Ishikawa (cell line): ENCODE results near the gene PRRC2A.

Source experiments
- CEBPB ChIP-seq: IDR thresholded peaks from 2 replicates; pipeline ENCODE4 v1.6.1; 2012
- CREB1 ChIP-seq: IDR thresholded peaks from 2 replicates; pipeline ENCODE4 v1.6.1; 2012; ENCODE audit warnings: low read depth
- EGR1 ChIP-seq: IDR thresholded peaks from 2 replicates; pipeline ENCODE4 v1.6.1; 2012
- EP300 ChIP-seq: IDR thresholded peaks from 2 replicates; pipeline ENCODE4 v1.6.1; 2012; ENCODE audit warnings: borderline replicate concordance
- FOXM1 ChIP-seq: IDR thresholded peaks from 2 replicates; pipeline ENCODE4 v1.6.1; 2012; ENCODE audit warnings: low read depth, borderline replicate concordance
- NFIC ChIP-seq: IDR thresholded peaks from 2 replicates; pipeline ENCODE4 v1.6.1; 2012
- RAD21 ChIP-seq: IDR thresholded peaks from 2 replicates; pipeline ENCODE4 v1.6.1; 2012; ENCODE audit warnings: low read depth
- TAF1 ChIP-seq: IDR thresholded peaks from 2 replicates; pipeline ENCODE4 v1.6.1; 2012; ENCODE audit warnings: low read depth, mild to moderate bottlenecking
- TCF12 ChIP-seq: IDR thresholded peaks from 2 replicates; pipeline ENCODE4 v1.6.1; 2012; ENCODE audit warnings: low read depth
- TEAD4 ChIP-seq: IDR thresholded peaks from 2 replicates; pipeline ENCODE4 v1.6.1; 2012
- YY1 ChIP-seq: IDR thresholded peaks from 2 replicates; pipeline ENCODE4 v1.6.1; 2012; ENCODE audit warnings: low read depth
- ZBTB7A ChIP-seq: IDR thresholded peaks from 2 replicates; pipeline ENCODE4 v1.6.1; 2012; ENCODE audit warnings: low read depth
- TF ChIP-seq, protein P1 (sequence below): IDR thresholded peaks from 2 replicates; pipeline ENCODE4 v1.6.1; 2012; ENCODE audit warnings: low read depth, mild to moderate bottlenecking
- TF ChIP-seq, protein P2 (sequence below): IDR thresholded peaks from 2 replicates; pipeline ENCODE4 v1.6.1; 2012
- TF ChIP-seq, protein P3 (sequence below): IDR thresholded peaks from 2 replicates; pipeline ENCODE4 v1.6.1; 2012

Gene PRRC2A

DNA sequence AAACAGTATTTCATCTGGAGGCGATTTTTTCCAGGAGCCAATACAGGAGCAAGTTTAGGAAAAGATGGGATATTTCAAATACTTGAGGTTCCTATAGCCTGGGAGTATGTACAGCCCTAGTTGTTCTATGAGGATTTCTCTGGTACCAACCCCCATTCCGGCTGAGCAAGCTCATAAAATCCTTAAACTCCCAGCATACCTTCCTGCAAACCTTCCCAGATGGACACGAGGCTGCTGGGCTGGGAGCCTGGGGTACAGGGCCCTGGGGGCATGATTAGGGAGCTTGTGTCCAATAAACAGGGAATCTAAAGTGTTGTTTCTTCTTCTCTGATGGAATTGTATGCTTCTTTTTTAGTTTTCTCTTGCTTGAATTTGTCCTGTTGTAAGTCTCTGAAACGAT, 1.5 kb downstream of the PRRC2A start:
- TF ChIP-seq EP300 (no peak), RAD21 (no peak), CEBPB (no peak), TAF1 (no peak), TEAD4 (no peak)
- TF ChIP-seq, protein P1, sequence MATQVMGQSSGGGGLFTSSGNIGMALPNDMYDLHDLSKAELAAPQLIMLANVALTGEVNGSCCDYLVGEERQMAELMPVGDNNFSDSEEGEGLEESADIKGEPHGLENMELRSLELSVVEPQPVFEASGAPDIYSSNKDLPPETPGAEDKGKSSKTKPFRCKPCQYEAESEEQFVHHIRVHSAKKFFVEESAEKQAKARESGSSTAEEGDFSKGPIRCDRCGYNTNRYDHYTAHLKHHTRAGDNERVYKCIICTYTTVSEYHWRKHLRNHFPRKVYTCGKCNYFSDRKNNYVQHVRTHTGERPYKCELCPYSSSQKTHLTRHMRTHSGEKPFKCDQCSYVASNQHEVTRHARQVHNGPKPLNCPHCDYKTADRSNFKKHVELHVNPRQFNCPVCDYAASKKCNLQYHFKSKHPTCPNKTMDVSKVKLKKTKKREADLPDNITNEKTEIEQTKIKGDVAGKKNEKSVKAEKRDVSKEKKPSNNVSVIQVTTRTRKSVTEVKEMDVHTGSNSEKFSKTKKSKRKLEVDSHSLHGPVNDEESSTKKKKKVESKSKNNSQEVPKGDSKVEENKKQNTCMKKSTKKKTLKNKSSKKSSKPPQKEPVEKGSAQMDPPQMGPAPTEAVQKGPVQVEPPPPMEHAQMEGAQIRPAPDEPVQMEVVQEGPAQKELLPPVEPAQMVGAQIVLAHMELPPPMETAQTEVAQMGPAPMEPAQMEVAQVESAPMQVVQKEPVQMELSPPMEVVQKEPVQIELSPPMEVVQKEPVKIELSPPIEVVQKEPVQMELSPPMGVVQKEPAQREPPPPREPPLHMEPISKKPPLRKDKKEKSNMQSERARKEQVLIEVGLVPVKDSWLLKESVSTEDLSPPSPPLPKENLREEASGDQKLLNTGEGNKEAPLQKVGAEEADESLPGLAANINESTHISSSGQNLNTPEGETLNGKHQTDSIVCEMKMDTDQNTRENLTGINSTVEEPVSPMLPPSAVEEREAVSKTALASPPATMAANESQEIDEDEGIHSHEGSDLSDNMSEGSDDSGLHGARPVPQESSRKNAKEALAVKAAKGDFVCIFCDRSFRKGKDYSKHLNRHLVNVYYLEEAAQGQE, result no peak
- TF ChIP-seq, protein P2, sequence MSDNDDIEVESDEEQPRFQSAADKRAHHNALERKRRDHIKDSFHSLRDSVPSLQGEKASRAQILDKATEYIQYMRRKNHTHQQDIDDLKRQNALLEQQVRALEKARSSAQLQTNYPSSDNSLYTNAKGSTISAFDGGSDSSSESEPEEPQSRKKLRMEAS, result no peak

DNA sequence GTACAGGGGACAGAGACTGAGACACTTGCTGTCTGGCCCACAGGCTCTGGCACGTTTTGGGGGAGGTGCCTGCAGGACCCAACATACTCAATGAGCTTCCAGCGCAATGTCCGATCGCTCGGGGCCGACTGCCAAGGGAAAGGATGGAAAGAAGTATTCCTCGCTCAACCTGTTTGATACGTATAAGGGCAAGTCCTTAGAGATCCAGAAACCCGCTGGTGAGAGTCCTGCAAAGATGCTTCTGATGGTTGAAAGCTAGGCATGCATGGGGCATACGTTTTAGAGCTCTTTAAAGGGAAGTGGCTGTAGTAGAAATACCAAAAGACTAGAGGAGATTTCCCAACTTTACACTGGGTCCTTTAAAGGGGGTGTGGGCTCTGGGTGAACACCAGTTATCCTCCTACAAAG, 2.2 kb downstream of the PRRC2A start:
- TF ChIP-seq YY1 (no peak), FOXM1 (no peak), EGR1 (no peak), CEBPB (no peak)

DNA sequence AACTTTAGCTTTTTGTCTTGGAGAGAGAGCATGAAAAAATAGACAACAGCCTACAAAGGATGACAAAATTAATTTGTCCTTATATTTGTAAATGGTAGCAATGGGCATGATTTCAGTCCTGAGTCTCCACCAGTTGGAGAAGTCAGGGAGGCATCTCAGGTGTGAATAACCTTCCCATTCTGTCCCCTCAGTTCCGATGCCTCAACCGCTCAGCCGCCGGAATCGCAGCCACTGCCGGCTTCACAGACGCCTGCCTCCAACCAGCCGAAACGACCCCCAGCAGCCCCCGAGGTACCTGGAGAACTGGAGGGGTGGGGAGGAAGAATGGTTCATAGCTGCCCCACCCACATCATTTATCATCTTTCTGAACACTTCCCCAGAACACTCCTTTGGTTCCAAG, 3.6 kb downstream of the PRRC2A start:
- no peak for TF ChIP-seq CREB1
- no peak for TF ChIP-seq RAD21
- TF ChIP-seq FOXM1, result no peak
- TF ChIP-seq, protein P1, result no peak

DNA sequence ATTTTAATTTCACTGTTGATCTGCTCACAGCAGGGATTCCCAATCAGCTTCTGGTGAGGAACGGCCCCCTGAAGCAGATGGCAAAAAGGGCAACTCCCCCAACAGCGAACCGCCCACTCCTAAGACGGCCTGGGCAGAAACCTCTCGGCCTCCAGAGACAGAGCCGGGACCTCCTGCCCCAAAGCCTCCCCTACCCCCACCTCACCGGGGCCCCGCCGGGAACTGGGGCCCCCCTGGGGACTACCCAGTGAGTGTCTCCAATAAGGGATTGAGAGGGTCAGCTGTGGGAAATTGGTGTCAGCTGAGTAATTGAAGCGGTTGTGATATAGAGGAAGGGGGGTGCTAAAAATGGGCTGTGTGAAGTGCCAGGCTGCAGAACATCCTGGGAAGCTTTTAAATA, 6.4 kb downstream of the PRRC2A start:
- no peak for TF ChIP-seq ZBTB7A

DNA sequence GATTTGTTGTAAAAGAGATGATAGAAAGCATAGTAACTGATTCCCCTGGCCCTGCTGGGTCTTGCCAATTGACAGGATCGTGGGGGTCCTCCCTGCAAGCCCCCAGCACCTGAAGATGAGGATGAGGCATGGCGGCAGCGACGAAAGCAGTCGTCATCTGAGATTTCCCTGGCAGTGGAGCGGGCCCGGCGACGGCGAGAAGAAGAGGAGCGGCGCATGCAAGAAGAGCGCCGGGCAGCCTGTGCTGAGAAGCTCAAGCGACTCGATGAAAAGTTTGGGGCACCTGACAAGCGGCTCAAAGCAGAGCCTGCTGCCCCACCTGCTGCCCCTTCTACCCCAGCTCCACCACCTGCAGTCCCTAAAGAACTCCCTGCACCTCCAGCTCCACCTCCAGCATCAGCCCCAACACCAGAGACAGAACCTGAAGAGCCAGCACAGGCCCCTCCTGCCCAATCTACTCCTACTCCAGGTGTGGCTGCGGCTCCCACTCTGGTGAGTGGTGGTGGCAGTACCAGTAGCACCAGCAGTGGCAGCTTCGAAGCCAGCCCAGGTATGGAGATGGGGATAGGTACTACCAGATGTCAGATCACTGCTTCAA, 7.3 kb downstream of the PRRC2A start:
- no peak for TF ChIP-seq EGR1
- TF ChIP-seq TAF1, result no peak
- no peak for TF ChIP-seq ZBTB7A
- TF ChIP-seq FOXM1, result no peak

DNA sequence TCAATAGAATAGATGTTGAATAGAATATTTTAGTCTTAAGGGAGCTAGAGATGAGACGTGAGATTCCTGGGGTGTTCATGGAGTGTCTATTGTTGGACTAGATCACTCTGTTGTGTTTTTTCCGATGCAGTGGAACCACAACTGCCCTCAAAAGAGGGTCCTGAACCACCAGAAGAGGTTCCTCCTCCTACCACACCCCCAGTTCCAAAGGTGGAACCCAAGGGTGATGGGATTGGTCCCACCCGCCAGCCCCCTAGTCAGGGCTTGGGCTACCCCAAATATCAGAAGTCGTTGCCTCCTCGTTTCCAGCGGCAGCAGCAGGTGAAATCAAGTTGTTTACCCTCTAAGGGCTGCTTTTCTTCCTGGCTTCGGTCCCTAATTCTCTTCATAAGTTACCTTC, 8.5 kb downstream of the PRRC2A start:
- TF ChIP-seq, protein P3, sequence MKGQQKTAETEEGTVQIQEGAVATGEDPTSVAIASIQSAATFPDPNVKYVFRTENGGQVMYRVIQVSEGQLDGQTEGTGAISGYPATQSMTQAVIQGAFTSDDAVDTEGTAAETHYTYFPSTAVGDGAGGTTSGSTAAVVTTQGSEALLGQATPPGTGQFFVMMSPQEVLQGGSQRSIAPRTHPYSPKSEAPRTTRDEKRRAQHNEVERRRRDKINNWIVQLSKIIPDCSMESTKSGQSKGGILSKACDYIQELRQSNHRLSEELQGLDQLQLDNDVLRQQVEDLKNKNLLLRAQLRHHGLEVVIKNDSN, result no peak
- TF ChIP-seq CREB1, result no peak
- TF ChIP-seq, protein P1, result no peak
- TF ChIP-seq EGR1, result no peak
- no peak for TF ChIP-seq TEAD4
- no peak for TF ChIP-seq NFIC
- TF ChIP-seq FOXM1, result no peak
- TF ChIP-seq YY1, result no peak
- TF ChIP-seq CEBPB, result no peak
- TF ChIP-seq, protein P2, result no peak
- TF ChIP-seq RAD21, result no peak
- TF ChIP-seq TCF12, result no peak
- no peak for TF ChIP-seq ZBTB7A
- no peak for TF ChIP-seq EP300
- TF ChIP-seq TAF1, result no peak
